Kidney epithelial cell (primary cell): Measurements from ENCODE around the gene MARCHF6. TPM values are rescaled to one million over a fixed set of nuclear protein-coding genes. Genes with fewer than 3 reads are reported as not detected.
"Not testable (repeated sequence)": the region's sequence is repeated elsewhere in the genome, so short reads cannot be mapped to it uniquely, and the experiment has no call there.

Source experiments
- DNase-seq: peaks from one replicate; pipeline ENCODE4 v3.0.0-alpha.2; 2010; ENCODE audit warnings: low read depth
- H3K27me3 ChIP-seq: 2 replicates; pipeline ENCODE4 v1.6.0; 2011; ENCODE audit warnings: low read length; ENCODE audit not compliant: control insufficient read depth, insufficient read depth
- H3K36me3 ChIP-seq: 2 replicates; pipeline ENCODE4 v1.5.1; 2011; ENCODE audit warnings: low read length; ENCODE audit not compliant: control insufficient read depth, insufficient read depth
- H3K4me3 ChIP-seq: 2 replicates; pipeline ENCODE4 v1.5.1; 2011; ENCODE audit warnings: low read depth, mild to moderate bottlenecking, control low read depth, low read length
- total RNA-seq: library from RNA; depleted of rRNA; stranded (reverse); fragments of >200 nt; gene quantifications from 2 replicates; pipeline ENCODE4 v1.2.3, GENCODE V29; 2015
- TF ChIP-seq, protein P1 (sequence below): IDR thresholded peaks from 2 replicates; pipeline ENCODE4 v1.5.1; 2011; ENCODE audit warnings: mild to moderate bottlenecking, moderate library complexity, low read length, control low read depth, inconsistent platforms; ENCODE audit not compliant: insufficient read depth, poor library complexity, severe bottlenecking

MARCHF6 gene
- total RNA-seq, 1 donor from 2014 or later: 47.1 TPM

DNA sequence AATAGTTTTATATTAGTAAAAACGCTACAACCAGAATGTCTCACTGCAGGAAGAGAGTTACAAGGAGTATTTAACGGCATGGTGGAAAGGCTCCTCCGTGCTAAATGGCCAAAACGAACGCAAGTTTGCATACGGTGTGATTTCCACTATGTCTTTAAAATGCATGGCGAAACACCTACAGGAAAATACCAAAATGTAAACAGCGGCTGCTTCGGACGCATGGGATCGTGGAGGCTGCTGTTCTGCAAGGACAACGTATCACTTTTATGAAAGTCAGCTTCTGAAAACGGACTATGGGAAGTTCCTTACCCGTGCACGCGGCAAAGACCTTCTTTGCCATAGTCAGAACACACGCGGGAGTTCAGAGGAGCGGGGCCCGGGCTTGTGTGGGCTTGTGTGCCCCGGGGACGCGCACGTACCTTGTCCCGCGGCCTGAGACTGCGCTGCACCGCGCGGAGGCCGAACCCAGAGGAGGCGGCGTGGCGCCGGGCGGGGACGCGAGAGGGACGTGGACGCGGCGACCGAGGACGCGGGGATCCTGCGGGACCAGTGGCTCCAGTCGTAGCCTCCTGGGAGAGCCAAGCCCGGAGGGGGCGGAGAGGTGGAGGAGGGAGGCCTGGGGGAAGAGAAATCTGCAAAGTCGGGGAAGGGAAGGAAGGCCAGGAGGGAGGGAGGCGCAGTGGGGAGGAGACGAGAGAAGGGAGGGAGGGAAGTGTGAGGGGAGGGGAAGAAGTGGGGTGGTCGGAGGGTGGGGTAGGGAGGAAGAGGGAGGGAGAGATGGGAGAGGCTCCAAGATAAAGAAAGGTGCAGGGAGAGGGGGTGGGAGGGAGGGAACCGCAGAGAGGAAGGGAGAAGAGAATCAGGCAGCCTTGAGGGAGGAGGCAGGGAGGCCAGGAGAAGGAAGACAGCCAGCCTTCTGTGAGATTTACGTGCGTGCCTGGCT lies 46.0 kb upstream of the MARCHF6 start, which contains the start of gene CMBL:
Gene CMBL (minus strand): TSS at position 697 of the 943 bp plus-strand sequence. CDS start 17,140 bp downstream, outside the sequence.
- Histone ChIP-seq H3K4me3 (peak within 1 kb of the TSS; percentile 61), H3K36me3 (no peaks in the 10 kb centered on the region), H3K27me3 (no peaks in the 10 kb centered on the region)
- TF ChIP-seq, protein P1, sequence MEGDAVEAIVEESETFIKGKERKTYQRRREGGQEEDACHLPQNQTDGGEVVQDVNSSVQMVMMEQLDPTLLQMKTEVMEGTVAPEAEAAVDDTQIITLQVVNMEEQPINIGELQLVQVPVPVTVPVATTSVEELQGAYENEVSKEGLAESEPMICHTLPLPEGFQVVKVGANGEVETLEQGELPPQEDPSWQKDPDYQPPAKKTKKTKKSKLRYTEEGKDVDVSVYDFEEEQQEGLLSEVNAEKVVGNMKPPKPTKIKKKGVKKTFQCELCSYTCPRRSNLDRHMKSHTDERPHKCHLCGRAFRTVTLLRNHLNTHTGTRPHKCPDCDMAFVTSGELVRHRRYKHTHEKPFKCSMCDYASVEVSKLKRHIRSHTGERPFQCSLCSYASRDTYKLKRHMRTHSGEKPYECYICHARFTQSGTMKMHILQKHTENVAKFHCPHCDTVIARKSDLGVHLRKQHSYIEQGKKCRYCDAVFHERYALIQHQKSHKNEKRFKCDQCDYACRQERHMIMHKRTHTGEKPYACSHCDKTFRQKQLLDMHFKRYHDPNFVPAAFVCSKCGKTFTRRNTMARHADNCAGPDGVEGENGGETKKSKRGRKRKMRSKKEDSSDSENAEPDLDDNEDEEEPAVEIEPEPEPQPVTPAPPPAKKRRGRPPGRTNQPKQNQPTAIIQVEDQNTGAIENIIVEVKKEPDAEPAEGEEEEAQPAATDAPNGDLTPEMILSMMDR: no peak
- DNase-seq: no peak

DNA sequence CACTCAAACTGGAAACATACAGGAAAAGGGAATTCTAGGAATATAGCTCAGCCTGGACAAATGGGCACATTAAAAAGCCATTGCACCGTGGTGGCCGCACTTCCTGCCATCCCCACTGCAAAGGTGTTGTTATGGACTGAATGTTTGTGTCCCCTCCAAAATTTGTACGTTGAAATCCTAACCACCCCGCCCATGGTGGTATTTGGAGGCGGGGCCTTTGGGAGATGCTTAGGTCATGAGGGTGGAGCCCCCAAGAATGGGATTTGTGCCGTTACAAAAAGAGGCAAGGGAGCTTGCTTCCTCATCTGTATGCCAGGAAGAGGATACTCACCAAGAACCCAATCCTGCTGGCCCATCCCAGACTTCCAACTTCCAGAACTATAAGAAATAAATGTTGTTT lies 44.7 kb upstream of the MARCHF6 start:
- no peak for DNase-seq
- Histone ChIP-seq H3K36me3 (no peaks in the 10 kb centered on the region), H3K4me3 (no peak overlapping the region), H3K27me3 (no peaks in the 10 kb centered on the region)
- TF ChIP-seq, protein P1: no peak

DNA sequence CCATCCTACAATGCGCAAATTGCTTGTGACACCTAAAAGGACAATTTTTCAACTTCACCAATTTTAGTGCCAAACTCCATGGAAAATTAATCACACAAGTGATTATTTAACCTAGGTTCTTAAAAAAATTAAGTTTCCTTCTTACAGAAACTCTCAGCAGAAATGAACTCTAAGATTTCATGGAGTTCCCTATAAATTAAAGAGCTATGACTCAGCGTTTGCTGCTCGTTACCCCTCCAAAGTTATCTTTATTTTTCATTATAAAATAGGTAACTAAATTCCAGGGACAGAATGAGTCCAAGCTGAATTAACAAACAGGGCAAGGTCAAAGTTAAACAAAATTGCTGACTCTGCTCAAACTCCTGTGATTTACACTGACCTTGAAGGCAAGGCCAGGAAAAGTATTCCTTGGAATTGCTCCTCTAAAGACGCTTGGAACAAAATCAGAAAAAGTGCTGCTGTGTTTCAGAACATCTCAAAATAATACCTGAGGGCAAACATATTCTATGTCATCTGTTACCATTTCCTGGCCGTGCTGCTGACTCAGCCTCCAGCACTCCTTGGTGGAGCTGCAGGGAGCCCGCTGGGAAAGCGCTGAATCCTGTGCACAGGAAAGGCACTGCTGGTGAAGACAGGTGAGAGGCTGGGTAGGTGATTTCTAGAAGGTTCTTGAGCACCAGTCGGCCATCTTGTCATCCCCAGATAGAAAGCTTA lies 43.3 kb upstream of the MARCHF6 start:
- no peak for DNase-seq
- Histone ChIP-seq H3K36me3 (no peaks in the 10 kb centered on the region), H3K4me3 (no peak overlapping the region), H3K27me3 (no peaks in the 10 kb centered on the region)
- TF ChIP-seq, protein P1: no peak

DNA sequence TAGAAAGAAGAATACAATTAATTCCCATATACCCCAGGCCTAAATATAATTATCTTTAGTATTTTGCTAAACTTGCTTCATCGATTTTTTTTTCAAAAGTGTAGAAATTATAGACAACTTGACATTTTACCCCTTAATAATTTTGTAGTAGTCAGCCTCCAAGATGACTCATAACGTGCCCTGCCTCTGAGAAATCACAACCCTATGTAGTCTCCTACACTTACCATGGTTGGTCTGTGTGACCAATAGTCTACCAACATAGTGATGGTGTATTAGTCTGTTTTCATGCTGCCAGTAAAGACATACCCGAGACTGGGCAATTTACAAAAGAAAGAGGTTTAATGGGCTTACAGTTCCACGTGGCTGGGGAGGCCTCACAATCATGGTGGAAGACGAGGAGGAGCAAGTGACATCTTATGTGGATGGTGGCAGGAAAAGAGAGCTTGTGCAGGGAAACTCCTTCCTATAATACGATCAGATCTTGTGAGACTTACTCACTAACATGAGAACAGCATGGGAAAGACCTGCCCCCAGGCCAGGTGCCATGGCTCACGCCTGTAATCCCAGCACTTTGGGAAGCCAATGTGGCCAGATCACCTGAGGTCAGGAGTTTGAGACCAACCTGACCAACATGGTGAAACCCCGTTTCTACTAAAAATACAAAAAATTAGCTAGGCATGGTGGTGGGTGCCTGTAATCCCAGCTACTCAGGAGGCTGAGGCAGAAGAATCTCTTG lies 42.5 kb upstream of the MARCHF6 start:
- DNase-seq, H3K4me3 ChIP-seq, H3K27me3 ChIP-seq, H3K36me3 ChIP-seq: not testable (repeated sequence)

DNA sequence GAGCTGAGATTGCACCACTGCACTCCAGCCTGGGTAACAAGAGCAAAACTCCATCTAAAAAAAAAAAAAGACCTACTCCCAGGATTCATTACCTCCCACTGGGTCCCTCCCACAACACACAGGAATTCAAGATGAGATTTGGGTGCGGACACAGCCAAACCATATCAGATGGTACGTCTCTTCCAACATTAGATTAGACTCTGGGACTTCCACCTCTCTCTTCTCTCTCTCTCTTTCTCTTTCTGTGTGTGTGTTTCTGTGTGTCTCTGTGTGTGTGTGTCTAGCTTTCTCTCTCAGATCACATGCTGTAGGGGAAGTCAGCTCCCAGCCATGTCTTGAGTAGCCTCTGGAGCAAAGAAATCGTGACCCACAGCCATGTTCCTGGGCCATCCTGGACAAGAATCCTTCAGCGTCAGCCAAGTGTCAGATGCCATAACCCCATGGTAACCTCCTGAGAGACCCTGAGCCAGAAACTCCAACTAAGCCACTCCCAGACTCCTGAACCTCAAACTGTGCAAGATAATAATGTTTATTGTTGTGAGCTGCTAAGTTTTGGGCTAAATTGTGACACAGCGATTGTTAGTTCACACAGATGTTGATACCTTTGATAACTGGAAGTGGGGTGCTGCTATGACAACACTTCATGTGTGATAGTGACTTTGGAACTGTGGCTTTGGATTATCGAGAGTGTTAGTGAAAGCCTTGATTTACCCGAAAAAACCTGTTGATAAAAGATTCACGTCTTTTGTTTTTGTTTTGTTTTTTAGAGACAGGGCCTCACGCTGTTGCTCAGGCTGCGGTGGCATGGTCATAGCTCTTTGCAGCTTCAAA lies 41.7 kb upstream of the MARCHF6 start:
- no peak overlapping the region for H3K4me3 ChIP-seq

More for the DNA sequence above, 41.7 kb upstream of the MARCHF6 start:
- H3K27me3 ChIP-seq: no peaks in the 10 kb centered on the region
- DNase-seq: no peak
- no peaks in the 10 kb centered on the region for H3K36me3 ChIP-seq
- TF ChIP-seq, protein P1: no peak
